KOPT-K1 (cell line): ENCODE data around the gene KDELR3.

ENCODE experiments used
- H3K27ac ChIP-seq: fragments of 200-600 bp; sonication (generic); 2 replicates; pipeline ENCODE4 v1.5.1; 2016; ENCODE audit warnings: antibody characterized with exemption, mild to moderate bottlenecking, low read depth, low read length; ENCODE audit not compliant: poor library complexity, severe bottlenecking
- H3K36me3 ChIP-seq: fragments of 200-600 bp; sonication (generic); 2 replicates; pipeline ENCODE4 v1.5.1; 2017; ENCODE audit warnings: antibody characterized with exemption, mild to moderate bottlenecking, low read length, moderate library complexity; ENCODE audit not compliant: insufficient read depth
- H3K9me3 ChIP-seq: fragments of 200-600 bp; sonication (generic); 2 replicates; pipeline ENCODE4 v1.5.1; 2017; ENCODE audit warnings: antibody characterized with exemption, low read length, mild to moderate bottlenecking; ENCODE audit not compliant: insufficient read depth, poor library complexity, severe bottlenecking

The KDELR3 gene

DNA sequence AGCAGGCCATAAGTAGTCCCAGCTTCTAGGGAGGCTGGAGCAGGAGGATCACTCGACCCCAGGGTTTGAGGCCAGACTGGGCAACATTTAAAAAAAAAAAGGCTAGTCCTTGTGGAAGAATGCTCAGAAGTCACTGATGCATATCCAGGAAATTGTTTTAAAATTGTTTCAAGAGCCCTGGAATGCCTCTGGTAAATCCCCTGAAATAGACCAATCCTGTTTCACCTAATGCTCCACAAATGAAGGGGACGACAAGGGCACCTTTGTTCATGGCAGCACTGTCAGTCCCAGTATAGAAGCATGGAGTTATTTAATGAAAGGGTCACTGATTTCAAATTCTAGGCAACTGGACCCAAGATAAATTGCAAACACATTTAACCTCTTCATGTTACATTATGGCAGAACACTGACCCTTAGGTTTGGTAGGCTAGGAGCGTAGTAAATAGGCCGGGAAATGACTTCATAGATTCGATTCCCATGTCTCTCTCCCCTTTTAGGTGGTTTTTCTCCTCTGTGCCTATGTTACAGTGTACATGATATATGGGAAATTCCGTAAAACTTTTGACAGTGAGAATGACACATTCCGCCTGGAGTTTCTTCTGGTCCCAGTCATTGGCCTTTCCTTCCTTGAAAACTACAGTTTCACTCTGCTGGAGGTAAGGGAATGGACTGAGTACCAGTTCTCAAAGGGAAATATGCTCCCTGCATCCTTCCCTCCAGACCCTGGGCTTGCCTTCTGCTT lies 11.4 kb downstream of the KDELR3 start:
- no peaks in the 10 kb centered on the region for H3K9me3 ChIP-seq
- peaks cover 52% of the 10 kb centered on the region for H3K36me3 ChIP-seq
- no peak overlapping the region for H3K27ac ChIP-seq

DNA sequence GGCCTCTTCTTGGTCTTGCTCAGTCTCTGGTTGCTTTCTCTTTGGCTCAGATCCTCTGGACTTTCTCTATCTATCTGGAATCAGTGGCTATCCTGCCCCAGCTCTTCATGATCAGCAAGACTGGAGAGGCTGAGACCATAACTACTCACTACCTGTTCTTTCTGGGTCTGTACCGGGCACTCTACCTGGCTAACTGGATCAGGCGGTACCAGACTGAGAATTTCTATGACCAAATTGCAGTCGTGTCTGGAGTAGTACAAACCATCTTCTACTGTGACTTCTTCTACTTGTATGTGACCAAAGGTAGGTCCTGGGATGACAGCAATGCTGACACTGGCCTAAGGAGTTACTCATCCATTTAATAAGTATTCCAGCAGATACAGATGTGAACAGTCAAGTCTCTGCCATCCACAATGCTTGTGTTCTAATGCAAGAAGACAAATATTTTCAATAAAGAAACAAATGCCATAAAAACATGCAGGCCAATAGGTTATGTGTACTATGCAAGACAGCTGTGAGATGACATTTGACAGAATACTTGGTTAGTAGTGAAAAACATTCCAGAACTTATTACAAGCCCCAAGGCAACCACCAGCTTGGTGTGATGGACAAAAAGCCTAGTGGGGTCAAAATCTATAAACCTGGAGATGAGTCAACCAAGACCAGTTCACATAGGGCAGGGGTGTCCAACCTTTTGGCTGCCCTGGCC lies 13.4 kb downstream of the KDELR3 start:
- Histone ChIP-seq H3K9me3 (no peaks in the 10 kb centered on the region), H3K27ac (no peak overlapping the region)

DNA sequence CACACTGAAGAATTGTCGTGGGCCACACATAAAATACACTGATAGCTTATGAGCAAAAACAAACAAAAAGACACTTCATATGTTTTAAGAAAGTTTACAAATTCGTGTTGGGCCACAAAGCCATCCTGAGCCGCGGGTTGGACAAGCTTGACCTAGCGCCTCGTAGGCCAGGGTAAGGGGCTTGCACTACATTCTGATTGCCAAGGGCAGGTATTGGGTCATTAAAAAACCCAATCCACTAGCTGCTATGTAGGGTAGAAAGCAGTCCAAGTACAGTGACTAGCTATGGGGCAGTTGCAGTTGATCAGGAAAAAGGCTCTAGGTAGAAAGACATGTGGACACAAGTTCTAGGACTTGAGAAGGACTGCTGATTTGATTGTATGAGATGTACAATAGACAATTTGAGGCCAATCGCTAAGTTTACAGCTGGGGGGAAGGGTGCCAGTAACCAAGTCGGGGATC lies 14.0 kb downstream of the KDELR3 start:
- no peak overlapping the region for H3K27ac ChIP-seq
- H3K9me3 ChIP-seq: no peaks in the 10 kb centered on the region
- H3K36me3 ChIP-seq: peaks cover 79% of the 10 kb centered on the region

More for the DNA sequence above, 13.4 kb downstream of the KDELR3 start:
- peaks cover 73% of the 10 kb centered on the region for H3K36me3 ChIP-seq

DNA sequence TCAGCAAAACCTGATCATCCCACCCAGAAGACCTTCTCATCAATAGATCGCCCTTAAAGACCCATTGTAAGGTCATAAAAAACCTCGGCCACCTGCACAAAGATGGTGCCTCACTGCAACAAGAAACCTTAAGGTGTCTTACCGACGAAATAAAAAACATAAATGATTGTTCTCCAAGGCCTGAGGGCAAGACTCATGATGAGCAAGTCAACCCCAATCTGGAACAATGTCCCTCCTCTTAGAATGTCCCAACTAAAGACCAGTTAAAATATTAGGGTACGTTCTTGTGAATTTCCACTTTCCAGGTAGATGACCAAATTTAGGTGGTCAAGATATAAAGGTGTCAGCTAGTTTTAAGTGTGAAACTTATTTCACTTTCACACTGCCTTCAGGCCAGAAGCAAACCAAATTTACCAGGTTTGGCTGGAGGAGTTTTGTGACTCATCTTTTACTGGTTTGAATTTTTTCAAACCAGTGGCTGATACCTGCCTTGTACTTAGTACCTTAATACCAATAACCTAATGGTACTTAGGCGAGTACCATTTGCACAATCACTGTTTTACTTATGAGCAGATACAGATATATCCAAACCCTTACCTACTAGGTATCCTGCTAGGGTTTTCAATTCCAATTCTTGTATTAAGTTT lies 14.9 kb downstream of the KDELR3 start:
- Histone ChIP-seq H3K9me3 (no peaks in the 10 kb centered on the region), H3K27ac (no peak overlapping the region), H3K36me3 (peaks cover 87% of the 10 kb centered on the region)

DNA sequence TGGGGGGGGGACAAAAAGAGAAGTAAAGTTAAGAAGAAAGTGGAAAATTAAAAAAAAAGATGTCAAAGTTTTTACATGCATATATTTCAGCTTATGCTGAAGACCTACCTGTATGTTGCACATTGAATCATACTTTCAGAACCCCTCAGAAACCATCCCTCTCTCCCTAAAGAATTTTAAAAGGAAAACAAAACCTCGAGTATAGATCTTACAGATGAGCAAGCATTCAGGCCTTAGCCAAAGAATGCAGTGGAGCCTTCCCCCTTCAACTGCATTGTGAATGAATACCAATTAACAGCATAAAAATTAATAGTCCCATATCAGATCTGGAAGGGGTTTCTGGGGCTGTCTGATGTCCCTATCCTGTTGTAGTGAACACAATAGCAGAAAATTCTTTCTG lies 16.3 kb downstream of the KDELR3 start:
- Histone ChIP-seq H3K27ac (no peak overlapping the region), H3K36me3 (peaks cover 99% of the 10 kb centered on the region)

DNA sequence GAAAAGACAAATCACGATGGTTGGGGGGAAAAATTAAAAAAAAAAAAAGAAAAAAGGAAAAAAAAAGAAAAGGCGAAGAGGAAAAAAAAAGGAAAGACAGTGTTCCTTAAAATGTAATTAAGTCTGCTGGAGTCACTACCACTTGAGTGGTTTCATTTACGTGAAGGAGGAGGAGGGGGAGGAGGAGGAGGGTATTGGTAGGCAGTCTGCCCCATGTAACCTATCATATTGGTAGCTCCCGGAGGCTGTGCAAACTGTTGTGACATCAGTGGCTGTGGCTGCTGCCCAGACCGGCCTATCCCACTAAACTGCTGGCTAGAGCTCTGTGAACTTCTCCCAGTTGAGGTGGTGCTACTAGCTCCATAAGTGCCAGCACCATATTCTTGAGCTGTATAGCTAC lies 17.9 kb downstream of the KDELR3 start:
- H3K9me3 ChIP-seq: no peaks in the 10 kb centered on the region
- no peak overlapping the region for H3K27ac ChIP-seq
- peaks cover 100% of the 10 kb centered on the region for H3K36me3 ChIP-seq

More for the DNA sequence above, 16.3 kb downstream of the KDELR3 start:
- H3K9me3 ChIP-seq: no peaks in the 10 kb centered on the region

DNA sequence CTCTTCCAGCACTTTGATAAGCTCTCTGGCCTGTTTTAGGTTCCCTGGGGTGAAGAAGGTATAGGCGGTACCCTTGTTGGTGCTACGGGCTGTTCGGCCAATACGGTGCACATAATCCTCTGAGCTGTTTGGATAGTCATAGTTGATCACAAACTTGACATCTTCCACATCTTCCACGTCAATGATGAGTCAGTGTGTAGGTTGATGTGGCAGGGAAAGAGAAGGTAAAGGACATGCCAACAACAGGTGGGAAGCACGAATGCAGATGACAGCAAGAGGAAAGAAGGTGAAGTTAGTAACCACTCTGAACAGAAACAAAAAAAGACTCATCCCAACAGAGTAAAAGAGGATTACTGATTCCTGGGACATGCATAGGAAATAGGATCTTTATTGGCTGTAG lies 20.1 kb downstream of the KDELR3 start:
- Histone ChIP-seq H3K36me3 (peaks cover 100% of the 10 kb centered on the region), H3K9me3 (no peaks in the 10 kb centered on the region), H3K27ac (no peak overlapping the region)

DNA sequence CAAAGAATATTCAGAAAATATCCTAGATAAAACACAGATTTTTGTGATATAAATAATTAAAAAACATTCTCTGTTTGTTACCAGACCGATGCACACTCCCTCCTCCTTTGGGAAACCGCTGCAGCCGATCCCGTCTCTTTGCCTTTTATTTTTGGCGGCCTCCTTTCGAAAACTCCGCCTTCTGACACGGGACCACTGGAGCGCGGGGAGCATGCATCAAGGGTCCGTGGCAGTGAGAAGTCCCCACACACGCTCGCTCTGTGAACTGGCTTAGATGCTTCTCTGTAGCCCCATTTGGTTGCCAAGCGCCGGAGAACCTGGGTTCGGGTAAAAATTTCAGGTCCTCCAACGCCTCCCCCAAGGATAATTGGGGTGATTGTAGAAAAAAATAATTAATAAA lies 21.2 kb downstream of the KDELR3 start:
- no peak overlapping the region for H3K27ac ChIP-seq
- H3K36me3 ChIP-seq: peaks cover 100% of the 10 kb centered on the region
- H3K9me3 ChIP-seq: no peaks in the 10 kb centered on the region

DNA sequence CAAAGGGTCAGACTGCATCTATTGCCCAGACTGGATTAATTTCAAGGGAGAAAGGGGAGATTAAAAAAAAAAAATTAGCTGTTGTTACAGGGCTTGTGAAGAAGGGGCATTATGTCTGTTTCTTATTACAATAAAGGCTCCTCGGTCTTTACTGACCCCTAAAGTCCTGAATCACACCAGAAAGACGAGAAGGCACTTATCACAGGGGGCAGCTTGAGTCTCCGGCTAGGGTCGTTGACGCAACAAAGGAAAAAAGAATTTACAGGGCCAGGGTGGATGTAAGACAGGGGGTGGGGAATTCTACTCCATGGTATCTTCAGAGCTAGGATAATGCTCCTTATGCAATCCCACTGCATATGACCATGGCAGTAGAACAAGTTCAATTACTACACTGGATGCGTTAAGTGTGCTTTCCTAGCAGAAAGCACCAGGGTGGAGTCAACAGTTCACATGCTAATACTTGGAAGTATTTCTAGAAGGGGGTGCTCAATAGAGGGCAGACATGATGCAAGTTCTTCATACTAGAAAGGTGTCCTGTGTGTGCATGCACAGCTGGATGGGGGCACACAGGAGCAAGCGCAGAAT lies 21.8 kb downstream of the KDELR3 start:
- H3K9me3 ChIP-seq: no peaks in the 10 kb centered on the region
- no peak overlapping the region for H3K27ac ChIP-seq
- H3K36me3 ChIP-seq: peaks cover 100% of the 10 kb centered on the region

DNA sequence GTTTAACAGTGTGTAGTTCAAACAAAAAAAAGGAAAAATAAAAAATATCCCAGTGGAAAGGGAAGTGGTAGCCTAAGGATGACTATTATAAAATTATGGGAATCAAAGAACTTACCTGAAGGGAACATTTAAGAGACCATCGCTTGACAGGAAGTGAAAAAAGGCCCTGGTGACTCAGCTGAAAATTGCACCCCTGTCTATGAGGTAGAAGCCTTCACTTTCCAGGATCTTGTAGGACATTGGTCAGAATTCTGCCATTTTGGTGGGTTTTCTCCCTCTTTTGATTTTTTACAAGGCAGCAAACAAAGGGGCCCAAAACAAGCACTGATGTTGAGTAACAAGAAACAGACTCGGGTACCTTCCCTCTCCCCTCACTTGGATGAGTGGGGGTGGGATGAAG lies 22.6 kb downstream of the KDELR3 start:
- Histone ChIP-seq H3K36me3 (peaks cover 100% of the 10 kb centered on the region), H3K27ac (no peak overlapping the region), H3K9me3 (no peaks in the 10 kb centered on the region)

DNA sequence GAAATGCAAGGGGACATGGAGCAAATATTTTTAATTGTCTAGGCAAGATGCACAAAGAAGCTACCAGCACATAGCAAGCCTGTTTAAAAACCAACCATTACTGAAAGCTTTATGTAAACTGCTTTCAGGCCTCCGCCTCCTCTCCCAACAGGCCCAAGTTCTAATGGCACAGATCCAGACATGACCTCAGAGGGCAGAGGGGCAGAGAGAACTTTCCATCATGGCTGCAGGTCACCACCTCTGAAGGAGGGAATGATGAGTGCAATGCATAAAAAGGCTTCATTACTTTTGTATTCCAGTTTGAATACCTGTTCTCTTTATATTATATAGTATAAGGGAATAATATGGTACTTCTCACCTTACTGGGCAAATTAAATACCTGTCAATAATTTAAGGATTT lies 23.0 kb downstream of the KDELR3 start:
- Histone ChIP-seq H3K27ac (no peak overlapping the region), H3K36me3 (peaks cover 100% of the 10 kb centered on the region), H3K9me3 (no peaks in the 10 kb centered on the region)

DNA sequence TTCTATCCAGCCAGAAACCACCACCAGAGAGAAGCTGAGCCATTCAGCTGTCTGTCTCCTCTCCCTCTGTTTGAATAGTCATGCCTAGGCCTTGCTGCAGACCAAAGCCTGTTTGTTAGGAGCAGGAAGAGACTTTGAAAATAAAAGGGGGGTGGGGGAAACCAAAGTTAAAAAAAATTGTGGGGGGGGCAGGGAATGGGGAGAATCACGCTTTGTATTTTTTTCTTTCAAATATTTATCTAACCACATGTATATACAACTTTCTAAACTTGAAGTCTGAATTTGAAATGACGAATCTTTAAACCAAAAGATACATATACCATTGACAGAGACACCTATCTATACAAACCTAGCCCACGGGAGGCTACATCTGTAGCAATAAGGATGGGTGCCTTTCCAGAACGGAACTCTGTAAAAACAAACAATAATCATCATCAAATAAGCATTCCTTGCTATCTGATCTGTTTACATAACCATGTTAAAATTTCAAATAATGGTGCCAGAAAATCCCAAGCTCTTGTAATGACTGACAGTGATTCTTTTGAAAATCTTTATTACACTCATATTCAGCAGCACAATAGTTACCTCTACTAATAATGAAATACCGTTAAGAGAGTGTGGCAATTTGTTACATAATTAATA lies 23.9 kb downstream of the KDELR3 start:
- Histone ChIP-seq H3K36me3 (peaks cover 100% of the 10 kb centered on the region), H3K9me3 (no peaks in the 10 kb centered on the region), H3K27ac (no peak overlapping the region)

DNA sequence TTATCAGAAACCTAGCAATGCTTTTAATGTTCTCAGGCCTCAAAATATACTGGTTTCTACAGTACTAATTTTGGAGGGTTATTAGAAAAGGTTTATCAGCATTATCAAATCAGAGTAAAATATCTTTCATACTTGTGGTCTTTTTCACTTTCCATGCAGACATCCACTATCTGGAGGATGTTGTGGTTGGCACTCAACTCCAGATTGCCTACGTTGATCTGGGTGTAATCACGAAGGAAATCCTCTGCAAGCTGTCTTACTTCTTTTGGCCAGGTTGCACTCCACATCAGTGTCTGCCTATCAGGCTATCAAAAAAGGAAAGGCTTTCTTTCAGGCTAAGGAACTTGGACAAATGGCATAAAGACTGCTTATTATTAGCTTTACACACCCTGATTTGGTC lies 26.6 kb downstream of the KDELR3 start:
- Histone ChIP-seq H3K27ac (no peak overlapping the region), H3K9me3 (no peaks in the 10 kb centered on the region), H3K36me3 (peaks cover 100% of the 10 kb centered on the region)

DNA sequence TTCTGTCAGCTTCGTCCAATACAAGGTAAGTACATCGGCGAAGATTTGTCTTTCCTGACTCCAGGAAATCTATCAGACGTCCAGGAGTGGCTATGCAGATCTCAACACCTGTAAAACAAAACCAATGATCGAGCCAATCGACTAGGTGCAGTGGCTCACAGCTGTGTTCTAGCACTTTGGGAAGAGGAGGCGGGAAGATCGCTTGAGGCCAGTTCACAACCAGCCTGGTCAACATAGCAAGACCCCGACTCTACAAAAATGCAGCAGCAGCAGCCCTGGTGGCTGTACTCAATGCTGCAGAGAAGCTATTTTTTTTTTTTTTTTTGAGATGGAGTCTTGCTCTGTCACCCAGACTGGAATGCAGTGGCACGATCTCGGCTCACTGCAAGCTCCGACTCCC lies 27.0 kb downstream of the KDELR3 start:
- peaks cover 100% of the 10 kb centered on the region for H3K36me3 ChIP-seq
- no peaks in the 10 kb centered on the region for H3K9me3 ChIP-seq
- no peak overlapping the region for H3K27ac ChIP-seq

DNA sequence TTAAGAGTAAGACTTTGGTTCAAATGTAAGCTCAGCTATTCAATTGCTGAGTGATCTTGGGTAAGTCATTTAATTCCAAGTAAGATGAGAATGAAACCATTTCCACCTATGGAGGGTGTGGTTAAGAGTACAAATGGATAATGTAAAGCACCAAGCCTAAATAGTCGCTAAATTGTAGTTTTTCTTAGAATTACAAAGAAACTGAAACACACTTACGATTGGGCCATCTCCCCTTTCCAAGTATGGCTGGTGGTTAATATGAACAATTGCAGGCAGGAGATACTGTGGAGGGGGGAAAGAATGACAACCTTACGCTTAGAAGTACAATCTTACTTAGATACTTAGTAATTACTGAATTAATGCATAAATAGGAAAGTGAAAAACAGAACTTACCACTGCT lies 30.0 kb downstream of the KDELR3 start:
- no peak overlapping the region for H3K27ac ChIP-seq
- no peaks in the 10 kb centered on the region for H3K9me3 ChIP-seq
- peaks cover 100% of the 10 kb centered on the region for H3K36me3 ChIP-seq
